Fibroblast of lung (primary cell): ENCODE data around the gene SUPT3H. TPM values are rescaled to one million over a fixed set of nuclear protein-coding genes. Genes with fewer than 3 reads are reported as not detected.

Source experiments
- DNase-seq, 2 donors: peaks; one replicate each; pipeline versions ENCODE4 v3.0.0 to v3.0.0-alpha.2; 2010; ENCODE audit warnings: low read depth in 2 of 2
- H2AFZ ChIP-seq: 2 replicates; pipeline ENCODE4 v1.5.1; 2012; ENCODE audit warnings: low read length, control low read depth, inconsistent platforms
- H3K27ac ChIP-seq: 2 replicates; pipeline ENCODE4 v1.5.1; 2011; ENCODE audit warnings: low read length, control low read depth; ENCODE audit not compliant: insufficient read depth
- H3K27me3 ChIP-seq: 2 replicates; pipeline ENCODE4 v1.5.1; 2011; ENCODE audit warnings: mild to moderate bottlenecking, low read length; ENCODE audit not compliant: control insufficient read depth, insufficient read depth
- H3K36me3 ChIP-seq: 2 replicates; pipeline ENCODE4 v1.5.1; 2011; ENCODE audit warnings: low read length; ENCODE audit not compliant: control insufficient read depth, insufficient read depth
- H3K4me1 ChIP-seq: 2 replicates; pipeline ENCODE4 v1.5.1; 2011; ENCODE audit warnings: low read length; ENCODE audit not compliant: control insufficient read depth, insufficient read depth; ENCODE audit errors: extremely low read depth
- H3K4me2 ChIP-seq: 2 replicates; pipeline ENCODE4 v1.5.1; 2011; ENCODE audit warnings: low read length, control low read depth; ENCODE audit not compliant: insufficient read depth; ENCODE audit errors: extremely low read depth
- H3K4me3 ChIP-seq, 4 experiments: fragments of 200-600 bp in 1 of 4; sonication (generic) in 1 of 4; replicated peaks in 1 of 4; 2 replicates each; pipeline ENCODE4 v1.5.1; 2011 to 2016; ENCODE audit warnings: low read length in 4 of 4, low read depth in 3 of 4, mild to moderate bottlenecking in 3 of 4, control low read depth in 2 of 4, inconsistent platforms in 1 of 4, mixed read lengths in 1 of 4; ENCODE audit not compliant: insufficient read depth in 1 of 4; ENCODE audit errors: control extremely low read depth in 1 of 4
- H3K79me2 ChIP-seq: 2 replicates; pipeline ENCODE4 v1.5.1; 2012; ENCODE audit warnings: mild to moderate bottlenecking, low read length, inconsistent platforms; ENCODE audit not compliant: control insufficient read depth, insufficient read depth
- H3K9ac ChIP-seq: 2 replicates; pipeline ENCODE4 v1.5.1; 2011; ENCODE audit warnings: mild to moderate bottlenecking, low read length, control low read depth; ENCODE audit not compliant: insufficient read depth
- H3K9me3 ChIP-seq: 2 replicates; pipeline ENCODE4 v1.5.1; 2012; ENCODE audit warnings: low read depth, low read length; ENCODE audit not compliant: control insufficient read depth, insufficient read depth
- H4K20me1 ChIP-seq: 2 replicates; pipeline ENCODE4 v1.5.1; 2011; ENCODE audit warnings: low read length; ENCODE audit not compliant: control insufficient read depth, insufficient read depth; ENCODE audit errors: extremely low read depth
- CTCF ChIP-seq, 2 donors: IDR thresholded peaks in 1 of 2; conservative IDR thresholded peaks in 1 of 2; 1 replicate in 1 of 2; 2 replicates in 1 of 2; pipeline ENCODE4 v1.5.1; 2011 to 2012; ENCODE audit warnings: low read length in 2 of 2, control low read depth in 1 of 2, inconsistent platforms in 1 of 2, low read depth in 1 of 2, mild to moderate bottlenecking in 1 of 2
- EZH2 ChIP-seq: IDR thresholded peaks from 2 replicates; pipeline ENCODE4 v1.5.1; 2012; ENCODE audit warnings: low read length, control low read depth, mild to moderate bottlenecking; ENCODE audit errors: missing control alignments
- polyA plus RNA-seq, 2 donors: library from polyadenylated mRNA; depleted of rRNA in 1 of 2; stranded (reverse) in 1 of 2; unstranded in 1 of 2; fragments of >200 nt; gene quantifications; 2 replicates each; pipeline ENCODE4 v1.2.1, GENCODE V29; 2011 to 2012; ENCODE audit warnings: missing spikeins in 1 of 2
- total RNA-seq: library from RNA; depleted of rRNA; stranded (reverse); fragments of >200 nt; gene quantifications from 2 replicates; pipeline ENCODE4 v1.2.1, GENCODE V29; 2014

SUPT3H gene
- total and polyA plus RNA-seq, 2 donors (not counting 1 experiment from before 2014, with no cell fraction given), result 8.3 to 8.5 TPM

- Histone ChIP-seq H4K20me1 (no peaks in the 10 kb centered on the region), H3K36me3 (no peaks in the 10 kb centered on the region), H3K27ac (no peak overlapping the region), H3K79me2 (no peaks in the 10 kb centered on the region), H3K9me3 (no peaks in the 10 kb centered on the region), H3K4me2 (no peak overlapping the region), H3K4me1 (no peaks in the 10 kb centered on the region), H3K9ac (no peak overlapping the region), H2AFZ (no peak overlapping the region), H3K4me3 (no peak overlapping the region), H3K27me3 (no peaks in the 10 kb centered on the region)
- TF ChIP-seq CTCF (conservative IDR thresholded peaks at IDR 0.05 in 1 of 2, IDR thresholded peaks at IDR 0.05 in 1 of 2; ENCODE audit: low read depth in 1 of 2, low read length in 2 of 2) (no peak), EZH2 (no peak)
- DNase-seq, result no peak
Observed at GRCh38 chr6:44959651-44960050, 418.1 kb downstream of the SUPT3H start.

- H3K27ac ChIP-seq, result no peak overlapping the region
- H2AFZ ChIP-seq, result no peak overlapping the region
- no peak for TF ChIP-seq EZH2
- TF ChIP-seq CTCF (conservative IDR thresholded peaks at IDR 0.05 in 1 of 2, IDR thresholded peaks at IDR 0.05 in 1 of 2; ENCODE audit: low read depth in 1 of 2, low read length in 2 of 2), result no peak
- no peak for DNase-seq
- H3K27me3 ChIP-seq, result no peaks in the 10 kb centered on the region
- no peak overlapping the region for H3K4me3 ChIP-seq
- H3K9ac ChIP-seq, result no peak overlapping the region
- H3K4me2 ChIP-seq, result no peak overlapping the region
- H3K79me2 ChIP-seq, result no peaks in the 10 kb centered on the region
- H4K20me1 ChIP-seq, result no peaks in the 10 kb centered on the region
- no peaks in the 10 kb centered on the region for H3K36me3 ChIP-seq
- no peaks in the 10 kb centered on the region for H3K4me1 ChIP-seq
- H3K9me3 ChIP-seq, result no peaks in the 10 kb centered on the region
Observed at GRCh38 chr6:44957156-44957555, 420.6 kb downstream of the SUPT3H start.

GRCh38 chr6:44956396-44956795, 421.3 kb downstream of the SUPT3H start:
- H4K20me1 ChIP-seq, result no peaks in the 10 kb centered on the region
- H3K27ac ChIP-seq, result no peak overlapping the region
- H3K9ac ChIP-seq, result no peak overlapping the region
- no peaks in the 10 kb centered on the region for H3K27me3 ChIP-seq
- peak in 1 of 2 donors; percentile 84 for DNase-seq
- no peak for TF ChIP-seq CTCF (conservative IDR thresholded peaks at IDR 0.05 in 1 of 2, IDR thresholded peaks at IDR 0.05 in 1 of 2; ENCODE audit: low read depth in 1 of 2, low read length in 2 of 2)
- no peak for TF ChIP-seq EZH2
- no peaks in the 10 kb centered on the region for H3K4me1 ChIP-seq
- no peak overlapping the region for H2AFZ ChIP-seq
- no peak overlapping the region for H3K4me3 ChIP-seq
- H3K36me3 ChIP-seq, result no peaks in the 10 kb centered on the region
- no peaks in the 10 kb centered on the region for H3K9me3 ChIP-seq
- H3K4me2 ChIP-seq, result no peak overlapping the region
- no peaks in the 10 kb centered on the region for H3K79me2 ChIP-seq
